Esophagus squamous epithelium (tissue), 4 donors: ENCODE results near the gene TFF3.
"Not testable (repeated sequence)": the region's sequence is repeated elsewhere in the genome, so short reads cannot be mapped to it uniquely, and the experiment has no call there.

Source experiments
- CTCF ChIP-seq, 6 experiments: fragments of 450-650 bp in 4 of 6; fragments of 200-600 bp in 2 of 6; sonication (generic) in 2 of 6; IDR thresholded peaks; one replicate each; pipeline ENCODE4 v1.5.1; 2016 to 2019; ENCODE audit warnings: antibody characterized with exemption in 6 of 6, mild to moderate bottlenecking in 4 of 6, moderate library complexity in 4 of 6
- POLR2A ChIP-seq, 4 donors: fragments of 450-650 bp; IDR thresholded peaks; one replicate each; pipeline ENCODE4 v1.6.1; 2017; ENCODE audit warnings: antibody characterized with exemption in 4 of 4, mild to moderate bottlenecking in 4 of 4, moderate library complexity in 3 of 4

- TF ChIP-seq CTCF, POLR2A (IDR thresholded peaks at IDR 0.05): not testable (repeated sequence)
These were observed 22.6 kb downstream of the TFF3 start for GRCh38 chr21:42292563-42293142.
